Effector CD4-positive, alpha-beta T cell (primary cell): ENCODE measurements around the gene DCTN4.

Experiments used
- DNase-seq: peaks from one replicate; pipeline ENCODE4 v3.0.0-alpha.2; 2020

Gene DCTN4

DNA sequence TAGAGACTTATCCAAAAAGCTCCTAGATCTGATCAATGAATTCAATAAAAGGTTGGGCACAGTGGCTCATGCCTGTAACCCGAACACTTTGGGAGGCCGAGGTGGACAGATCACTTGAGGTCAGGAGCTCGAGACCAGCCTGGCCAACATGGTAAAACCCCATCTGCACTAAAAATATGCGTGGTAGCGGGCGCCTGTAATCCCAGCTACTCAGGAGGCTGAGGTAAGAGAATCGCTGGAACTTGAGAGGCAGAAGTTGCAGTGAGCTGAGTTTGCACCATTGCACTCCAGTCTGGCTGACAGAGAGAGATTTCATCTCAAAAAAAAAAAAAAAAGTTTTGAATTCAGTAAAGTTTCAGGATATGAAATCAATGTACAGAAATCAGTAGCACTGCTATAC, 20.0 kb downstream of the DCTN4 start:
- DNase-seq: no peak

DNA sequence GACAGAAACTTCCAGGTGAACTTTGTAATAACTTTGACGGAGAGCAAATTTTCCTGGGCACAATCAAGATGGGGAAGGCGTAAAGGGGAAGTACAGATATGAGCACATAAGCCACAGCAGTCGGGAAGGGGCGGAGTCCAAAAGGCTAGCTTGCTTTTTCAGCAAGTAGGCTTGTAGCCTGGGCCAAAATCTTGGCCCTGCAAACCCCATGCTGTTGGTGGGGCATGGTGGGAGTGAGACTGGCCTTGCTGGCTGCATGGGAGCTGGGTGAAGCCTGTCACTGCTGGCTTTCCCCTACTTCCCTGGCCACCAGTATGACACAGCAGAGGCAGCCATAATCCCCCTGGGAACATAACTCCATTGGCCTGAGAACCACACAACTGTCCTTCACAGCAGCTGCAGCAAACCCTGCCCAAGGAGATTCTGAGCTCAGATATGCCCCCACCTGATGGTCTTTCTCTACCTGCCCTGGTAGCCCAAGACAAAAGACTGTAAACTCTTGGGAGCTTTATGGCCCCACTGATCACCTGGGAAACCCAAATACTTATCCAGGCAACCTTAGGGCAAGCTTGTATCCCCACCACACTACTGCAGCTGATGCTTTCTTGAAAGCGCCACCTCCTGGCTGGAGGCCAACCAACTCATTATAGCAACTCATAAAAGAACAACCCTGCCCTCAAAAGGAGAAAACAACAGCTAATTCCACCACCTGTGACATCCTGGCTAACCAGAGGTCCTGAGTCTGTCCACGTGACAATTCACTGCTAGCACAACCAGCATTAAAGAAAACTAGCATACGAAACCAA, 24.0 kb downstream of the DCTN4 start:
- no peak for DNase-seq

DNA sequence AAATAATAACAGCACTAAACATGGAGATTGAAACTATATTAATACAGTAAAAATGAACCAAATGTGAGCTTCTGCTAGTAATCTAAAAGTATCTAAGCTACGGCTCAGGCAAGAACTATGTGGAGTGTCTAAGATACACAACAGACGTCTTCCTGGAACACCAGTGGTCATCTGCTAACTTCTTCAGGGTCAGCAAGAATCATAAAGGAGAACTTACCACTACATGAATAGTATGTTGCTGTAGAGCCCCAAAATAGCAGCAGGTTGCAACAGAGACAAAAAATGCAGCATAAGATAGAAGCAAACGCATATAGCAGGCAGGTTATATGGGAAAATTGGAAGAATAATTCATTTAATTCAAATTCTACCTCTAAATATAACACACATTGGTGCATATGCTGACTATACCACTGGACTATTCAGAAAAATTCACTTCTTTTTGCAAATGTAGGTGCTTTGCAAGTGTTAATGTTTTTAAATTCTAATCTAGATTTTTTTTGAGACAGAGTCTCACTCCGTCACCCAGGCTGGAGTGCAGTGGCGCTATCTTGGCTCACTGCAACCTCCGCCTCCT, 27.1 kb downstream of the DCTN4 start:
- DNase-seq: no peak

DNA sequence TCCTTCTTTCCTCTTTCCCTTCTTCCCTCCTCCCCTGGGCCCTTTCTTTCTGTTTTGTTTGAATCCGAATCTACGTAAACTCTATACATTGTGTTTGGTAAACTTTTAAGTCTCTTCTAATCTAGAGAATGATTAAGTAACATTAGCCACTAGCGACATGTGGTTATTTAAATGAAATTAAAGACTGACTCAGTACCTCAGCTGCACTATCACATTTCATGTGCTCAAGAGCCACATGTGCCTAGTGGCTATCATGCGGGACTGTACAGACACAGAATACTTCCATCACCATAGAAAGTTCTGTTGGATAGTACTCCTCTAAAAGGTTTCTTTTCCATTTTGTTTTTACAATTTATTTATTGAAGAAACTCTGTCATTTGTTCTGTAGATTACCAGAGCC, 29.0 kb downstream of the DCTN4 start:
- DNase-seq: no peak

GRCh38 chr5:150723845-150724244, 35.0 kb downstream of the DCTN4 start:
- no peak for DNase-seq

DNA sequence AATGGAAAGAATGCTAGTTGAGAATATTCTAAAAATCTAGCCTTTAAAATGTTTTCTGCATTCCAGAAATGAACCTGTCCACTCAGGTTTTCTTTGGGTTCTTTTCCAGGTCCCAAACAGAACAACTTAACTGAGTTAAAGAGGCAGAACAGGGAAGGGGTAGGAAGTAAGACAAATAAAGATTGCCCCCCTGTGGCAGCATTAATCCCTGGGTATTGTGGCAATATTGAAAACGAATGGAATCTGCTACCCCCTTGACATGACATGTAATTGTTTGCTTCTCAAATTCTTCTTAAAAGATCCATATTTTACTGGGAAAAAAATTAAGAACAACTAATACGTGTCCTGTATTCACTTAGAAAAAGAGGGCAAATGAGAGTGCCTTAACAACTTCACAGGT, 48.7 kb downstream of the DCTN4 start:
- no peak for DNase-seq

DNA sequence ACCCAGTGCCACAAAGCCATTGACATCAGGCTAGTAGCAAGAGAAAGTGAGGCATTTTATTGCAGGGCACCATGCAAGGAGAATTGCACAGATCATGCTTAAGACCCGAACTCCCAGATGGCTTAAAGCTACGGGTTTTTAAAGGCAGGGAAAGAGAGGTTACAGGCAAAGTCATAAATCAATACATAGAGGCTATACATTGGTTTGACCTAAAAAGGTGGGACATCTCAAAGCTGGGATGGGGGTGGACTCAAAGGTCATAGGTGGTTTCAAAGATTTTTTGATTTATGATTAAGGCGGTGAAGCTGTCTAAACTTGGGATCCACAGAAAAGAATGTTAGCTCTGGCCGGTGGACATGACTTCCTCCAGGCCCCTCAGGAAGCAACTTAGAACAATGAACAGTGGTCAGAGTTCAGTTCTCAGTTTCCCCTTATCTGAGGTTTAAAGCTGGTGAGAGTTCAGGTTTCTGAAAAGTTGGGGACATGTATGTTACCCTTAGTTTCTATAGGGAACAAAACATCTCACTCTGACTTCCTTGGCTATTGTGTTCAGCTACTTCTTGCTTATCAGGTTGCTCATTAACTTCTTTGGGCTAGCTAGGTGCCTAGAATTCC, 51.9 kb downstream of the DCTN4 start:
- DNase-seq: no peak

DNA sequence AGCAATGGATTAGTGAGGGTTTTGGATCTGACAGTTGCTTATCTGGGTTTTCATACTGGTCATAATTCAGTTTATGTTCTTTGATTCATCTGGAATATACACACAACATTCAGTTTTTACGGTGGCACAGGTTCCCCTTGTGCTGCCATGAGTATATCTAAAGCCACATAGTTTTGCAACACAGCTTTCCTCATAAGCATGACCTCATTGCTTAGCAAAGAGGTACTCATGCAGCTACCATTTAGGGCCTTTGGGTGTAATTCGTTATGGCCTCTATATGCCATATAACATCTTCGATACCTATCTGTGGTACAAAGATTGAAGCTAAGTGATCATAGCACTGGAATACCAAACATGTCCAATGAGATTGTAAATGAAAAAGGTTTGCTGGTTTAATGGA, 55.1 kb downstream of the DCTN4 start:
- DNase-seq: no peak

DNA sequence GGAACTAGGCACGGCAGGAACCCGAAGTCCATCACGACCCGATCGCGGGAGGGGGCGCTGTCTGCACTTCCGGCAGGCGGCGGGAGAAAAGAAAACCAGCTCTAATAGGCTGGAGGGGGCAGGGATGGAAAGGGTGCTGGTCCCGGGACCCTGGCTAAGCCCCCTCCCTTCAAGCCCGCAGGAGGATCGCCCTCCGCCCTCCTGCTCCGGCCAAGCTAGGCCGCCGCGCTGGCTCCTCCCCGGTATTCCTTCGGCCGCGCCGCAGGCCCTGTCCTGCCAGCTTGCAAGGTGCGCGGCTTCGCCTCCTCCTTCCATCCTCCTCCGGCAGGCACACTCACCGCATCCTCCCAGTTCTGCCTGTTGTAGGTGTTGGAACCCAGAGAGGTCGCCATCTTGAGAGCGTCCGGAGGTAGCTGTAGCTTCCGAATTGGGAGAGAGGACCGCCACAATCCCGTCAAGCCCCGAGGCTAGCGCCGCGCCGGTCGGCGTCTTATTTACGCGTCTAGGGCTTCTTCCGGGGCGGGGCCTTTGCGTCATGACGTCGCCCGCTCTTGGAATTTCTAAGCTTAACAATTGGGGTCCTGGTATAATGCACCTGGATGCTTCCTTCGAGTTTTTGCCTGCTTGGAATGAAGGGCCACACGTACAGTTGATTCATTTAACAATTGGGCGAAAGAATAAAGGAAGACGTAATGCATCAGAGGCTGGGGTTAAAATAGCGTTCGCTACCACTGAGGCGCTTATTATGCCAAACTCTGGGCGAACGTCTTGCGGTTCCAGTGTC, 58.0 kb downstream of the DCTN4 start, which contains the start of gene RBM22:
RBM22 (minus strand) TSS at position 469 of the 784 bp plus-strand sequence; CDS start at position 392, 77 bp downstream.
- DNase-seq: peak; percentile 91

- no peak for DNase-seq
Observed at GRCh38 chr5:150700246-150700593, 58.6 kb downstream of the DCTN4 start.

- DNase-seq: no peak
Observed at GRCh38 chr5:150694612-150695011, 64.2 kb downstream of the DCTN4 start.

GRCh38 chr5:150692276-150692675, 66.5 kb downstream of the DCTN4 start:
- DNase-seq: no peak

GRCh38 chr5:150690760-150691159, 68.1 kb downstream of the DCTN4 start:
- DNase-seq: no peak

DNA sequence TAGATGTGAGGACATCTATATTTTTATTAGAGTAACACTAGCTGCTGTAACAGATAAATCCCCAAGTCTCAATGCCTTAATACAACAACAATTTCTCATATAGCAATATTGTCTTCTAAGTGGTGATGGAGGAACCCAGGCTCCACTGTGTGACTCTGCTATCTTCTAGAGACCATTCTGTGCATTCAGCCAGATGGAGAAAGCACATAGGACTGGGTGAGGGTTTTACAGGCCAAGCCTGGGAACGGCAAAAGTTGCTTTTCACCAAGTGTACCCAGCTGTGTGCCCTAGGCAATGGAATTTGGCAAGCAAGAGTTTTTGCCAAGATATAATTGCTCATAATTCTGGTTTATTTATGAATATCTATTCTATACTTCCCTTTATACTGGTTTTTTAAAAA, 69.7 kb downstream of the DCTN4 start:
- no peak for DNase-seq

DNA sequence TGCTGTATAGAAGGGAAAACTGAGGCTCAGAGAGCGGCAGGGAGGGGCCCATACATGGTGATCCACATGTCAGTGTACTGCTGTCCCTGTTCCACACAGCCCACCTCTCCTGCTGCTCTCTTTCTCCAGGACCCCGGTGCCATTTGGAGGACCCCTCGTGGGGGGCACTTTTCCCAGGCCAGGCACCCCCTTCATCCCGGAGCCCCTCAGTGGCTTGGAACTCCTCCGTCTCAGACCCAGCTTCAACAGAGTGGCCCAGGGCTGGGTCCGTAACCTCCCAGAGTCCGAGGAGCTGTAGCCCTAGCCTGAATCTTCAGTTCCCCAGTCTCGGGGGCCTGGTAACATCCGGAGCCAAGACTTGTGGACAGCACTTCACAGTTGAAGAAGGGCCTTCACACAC, 82.2 kb downstream of the DCTN4 start:
- no peak for DNase-seq

DNA sequence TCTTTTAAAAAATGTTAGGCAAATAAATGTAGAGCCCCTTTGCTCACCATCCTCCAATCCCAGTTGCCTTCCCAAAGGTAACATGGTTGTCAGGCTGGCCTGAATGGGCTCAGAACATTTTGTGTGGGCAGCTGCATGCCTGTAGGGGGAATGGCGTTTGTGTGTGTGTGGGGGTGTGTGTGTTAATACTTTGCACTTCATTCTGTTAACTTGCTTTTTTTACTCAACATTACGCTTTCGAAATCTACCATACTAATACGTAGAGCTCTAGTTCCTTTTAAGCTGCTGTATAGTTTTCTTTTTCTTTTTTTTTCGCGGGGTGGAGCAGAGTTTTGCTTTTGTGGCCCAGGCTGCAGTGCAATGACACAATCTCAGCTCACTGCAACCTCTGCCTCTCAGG, 83.7 kb downstream of the DCTN4 start:
- DNase-seq: no peak

- DNase-seq: no peak
Observed at GRCh38 chr5:150674341-150674821, 84.4 kb downstream of the DCTN4 start.

DNA sequence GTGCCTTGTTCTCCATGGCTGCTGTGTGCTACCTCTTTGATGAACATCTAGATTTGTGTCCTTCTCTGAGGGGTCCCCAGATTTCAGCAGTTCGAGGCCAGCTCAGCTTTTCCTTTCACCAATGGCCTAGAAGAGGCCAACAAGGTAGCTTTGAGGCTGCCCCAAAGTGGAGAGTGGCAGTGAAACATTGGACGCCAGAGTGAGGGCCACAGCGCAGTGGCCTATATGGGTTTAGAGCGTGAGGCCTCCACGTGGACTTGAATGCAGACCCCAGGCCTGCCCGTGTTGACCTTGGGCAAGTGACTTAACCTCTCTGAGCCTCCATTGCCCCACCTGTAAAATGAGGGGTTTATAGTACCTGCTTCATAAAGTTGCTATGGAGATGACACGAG, 85.9 kb downstream of the DCTN4 start:
- DNase-seq: no peak

GRCh38 chr5:150672237-150672883, 86.5 kb downstream of the DCTN4 start:
- no peak for DNase-seq

- no peak for DNase-seq
Observed at GRCh38 chr5:150671509-150672236, 87.1 kb downstream of the DCTN4 start.

GRCh38 chr5:150670948-150671310, 87.9 kb downstream of the DCTN4 start:
- DNase-seq: no peak

DNA sequence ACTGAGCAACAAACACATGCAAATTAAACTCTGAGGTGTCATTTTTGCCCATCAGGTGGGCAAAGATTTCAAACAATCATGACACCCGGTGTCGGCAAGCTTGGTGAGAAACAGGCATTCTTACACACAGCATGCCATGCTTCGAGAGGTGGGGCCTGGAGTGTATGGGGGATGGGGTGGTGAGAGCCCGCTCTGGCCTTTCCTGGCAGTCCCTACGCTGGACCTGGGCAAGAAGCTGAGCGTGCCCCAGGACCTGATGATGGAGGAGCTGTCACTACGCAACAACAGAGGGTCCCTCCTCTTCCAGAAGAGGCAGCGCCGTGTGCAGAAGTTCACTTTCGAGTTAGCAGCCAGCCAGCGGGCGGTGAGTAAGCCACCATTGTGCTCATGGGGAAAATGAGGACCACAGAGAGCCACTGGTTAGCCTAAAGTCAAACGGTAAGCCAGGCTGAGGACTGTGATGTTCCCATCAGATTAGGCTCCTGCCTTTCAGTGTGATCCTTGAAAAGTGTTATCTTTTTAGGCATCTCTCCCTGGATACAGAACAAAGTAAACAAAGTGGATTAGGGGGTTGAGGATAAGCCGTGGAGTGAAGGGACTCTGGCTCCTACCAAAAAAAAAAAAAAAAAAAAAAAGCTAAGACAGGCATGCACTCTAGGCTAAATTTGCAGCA, 88.4 kb downstream of the DCTN4 start:
- no peak for DNase-seq
